ENCODE measurements around the gene HPS4.
"Not testable (repeated sequence)": the region's sequence is repeated elsewhere in the genome, so short reads cannot be mapped to it uniquely, and the experiment has no call there.

The HPS4 gene

GRCh38 chr22:26483439-26484359 lies at the start of gene HPS4, which contains the start of gene SRRD:
HPS4 (minus strand) TSS chr22:26483783; CDS start chr22:26481762, 2,021 bp downstream.
SRRD (plus strand) TSS chr22:26483877; CDS start chr22:26483891, 14 bp downstream.
- POLR2A ChIA-PET: interaction anchor here (0.9 to 2.3 kb wide), 20 partner anchors 8 to 191 kb away, joined by 3 to 14 read pairs (median 4); partner anchors contain the start of gene TFIP11
- CTCF ChIA-PET: interaction anchor here (1.2 kb wide), 1 partner anchor 182 kb away, joined by 4 read pairs; no protein-coding TSS in a partner anchor
- DNase-seq (ENCODE audit: extremely low spot score): peak; percentile 99
- no peak for TF ChIP-seq FOXK2 (IDR thresholded peaks at IDR 0.05)
- TF ChIP-seq ARNT (IDR thresholded peaks at IDR 0.05): peak; percentile 22; the same call in 1 of the 2 replicates
- TF ChIP-seq ELF4 (IDR thresholded peaks at IDR 0.05): peak; percentile 7; the same call in 1 of the 2 replicates
- peak; percentile 31; the same call in 1 of the 2 replicates for TF ChIP-seq FOXM1 (IDR thresholded peaks at IDR 0.05; ENCODE audit: borderline replicate concordance)

DNA sequence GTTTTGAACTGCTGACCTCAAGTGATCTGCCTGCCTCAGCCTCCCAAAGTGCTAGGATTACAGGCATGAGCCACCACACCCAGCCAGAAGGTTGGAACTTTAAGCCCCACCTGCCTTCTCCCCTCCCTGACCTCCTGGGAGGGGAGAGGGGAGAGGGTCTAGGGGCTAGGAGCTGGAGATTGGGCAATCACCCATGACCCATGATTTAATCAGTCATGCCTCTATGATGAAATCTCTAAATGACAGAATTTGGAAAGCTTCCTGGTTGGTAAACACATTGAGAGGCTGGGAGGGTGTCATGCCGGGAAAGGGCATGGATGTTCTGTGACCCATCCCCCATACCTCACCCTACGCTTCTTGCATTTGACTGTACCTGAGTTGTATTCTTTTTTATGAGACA lies 45.8 kb upstream of the HPS4 start:
- no peak for DNase-seq (ENCODE audit: extremely low spot score)
- TF ChIP-seq FOXK2 (IDR thresholded peaks at IDR 0.05): no peak
- ChIA-PET POLR2A (no interaction called here), CTCF (no interaction called here)

DNA sequence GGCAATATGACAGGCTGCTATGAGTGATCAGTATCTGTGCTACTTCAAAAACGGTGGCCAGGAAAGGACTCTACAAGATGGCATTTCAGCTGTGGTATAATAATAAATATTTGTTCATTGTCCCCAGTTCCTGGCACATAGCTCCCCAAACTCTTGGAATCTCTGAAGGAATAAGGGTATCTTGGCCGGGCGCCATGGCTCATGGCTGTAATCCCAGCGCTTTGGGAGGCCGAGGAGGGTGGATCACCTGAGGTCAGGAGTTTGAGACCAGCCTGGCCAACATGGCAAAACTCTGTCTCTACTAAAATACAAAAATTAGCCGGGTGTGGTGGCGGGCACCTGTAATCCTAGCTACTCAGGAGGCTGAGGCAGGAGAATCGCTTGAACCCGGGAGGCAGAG lies 44.9 kb upstream of the HPS4 start:
- CTCF ChIA-PET; DNase-seq (ENCODE audit: extremely low spot score); POLR2A ChIA-PET: not testable (repeated sequence)

DNA sequence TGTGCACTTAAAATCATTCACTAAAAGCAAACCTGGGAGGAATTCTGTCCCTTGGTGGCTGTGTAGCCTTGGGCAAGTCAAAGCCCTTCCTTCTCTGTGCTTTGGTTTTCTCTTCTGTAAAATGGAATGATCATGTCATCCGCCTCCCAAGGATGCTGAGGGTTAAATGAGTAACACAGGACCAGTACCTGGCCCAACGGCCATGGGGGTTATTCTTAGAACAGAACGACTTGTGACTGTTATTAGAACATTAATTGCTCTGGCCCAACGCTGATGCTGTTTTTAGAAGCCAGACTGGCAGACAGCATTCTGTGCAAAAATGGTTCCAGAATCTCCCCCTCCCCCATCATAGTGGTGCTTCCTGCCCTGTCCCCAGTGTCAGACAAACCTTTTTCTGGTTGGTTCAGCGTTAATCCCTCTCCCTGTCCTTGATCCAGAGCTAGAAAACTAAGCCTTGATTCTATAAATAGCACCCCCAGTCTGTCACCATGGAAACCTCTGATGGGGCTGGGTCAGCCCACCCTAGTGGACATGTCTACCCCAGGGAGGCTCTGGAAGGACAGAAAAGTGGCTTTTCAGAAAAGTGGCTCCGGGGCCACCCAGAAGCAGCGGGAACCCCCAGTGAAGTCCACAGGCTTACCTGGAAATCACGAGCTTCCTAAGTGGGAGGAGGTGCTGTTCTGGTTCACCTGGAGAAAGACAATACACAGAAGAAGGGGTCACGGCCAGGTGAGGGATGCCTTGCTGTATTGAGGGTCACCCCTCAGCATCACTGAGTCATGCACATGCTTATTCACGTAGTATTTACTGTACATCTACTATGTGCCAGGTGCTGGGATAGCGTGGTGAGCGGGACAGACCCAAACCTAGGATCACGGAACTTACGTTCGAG lies 44.2 kb upstream of the HPS4 start:
- ChIA-PET CTCF (no interaction called here), POLR2A (no interaction called here)
- DNase-seq (ENCODE audit: extremely low spot score): no peak
- TF ChIP-seq PKNOX1 (IDR thresholded peaks at IDR 0.05) (no peak), ARNT (IDR thresholded peaks at IDR 0.05) (no peak), BHLHE40 (IDR thresholded peaks at IDR 0.05; ENCODE audit: borderline replicate concordance) (no peak), CTBP1 (IDR thresholded peaks at IDR 0.05; ENCODE audit: borderline replicate concordance) (no peak), ELF4 (IDR thresholded peaks at IDR 0.05) (no peak), L3MBTL2 (conservative IDR thresholded peaks at IDR 0.05) (no peak), FOXM1 (IDR thresholded peaks at IDR 0.05; ENCODE audit: borderline replicate concordance) (no peak), SP1 (IDR thresholded peaks at IDR 0.05) (no peak), NFRKB (IDR thresholded peaks at IDR 0.05) (no peak), FOXA1 (IDR thresholded peaks at IDR 0.05) (no peak), HDGF (IDR thresholded peaks at IDR 0.05; ENCODE audit: borderline replicate concordance) (no peak), TARDBP (IDR thresholded peaks at IDR 0.05) (no peak), LEF1 (IDR thresholded peaks at IDR 0.05; ENCODE audit: borderline replicate concordance) (no peak), SUZ12 (IDR thresholded peaks at IDR 0.05) (no peak), ZNF384 (IDR thresholded peaks at IDR 0.05) (no peak), FOXK2 (IDR thresholded peaks at IDR 0.05) (no peak)

- CTCF ChIA-PET: no interaction called here
- DNase-seq (ENCODE audit: extremely low spot score): no peak
- POLR2A ChIA-PET: no interaction called here
- TF ChIP-seq FOXK2 (IDR thresholded peaks at IDR 0.05): no peak
- TF ChIP-seq LEF1 (IDR thresholded peaks at IDR 0.05; ENCODE audit: borderline replicate concordance): no peak
- TF ChIP-seq ZNF384 (IDR thresholded peaks at IDR 0.05): no peak
- no peak for TF ChIP-seq HDGF (IDR thresholded peaks at IDR 0.05; ENCODE audit: borderline replicate concordance)
- no peak for TF ChIP-seq TARDBP (IDR thresholded peaks at IDR 0.05)
- TF ChIP-seq CTBP1 (IDR thresholded peaks at IDR 0.05; ENCODE audit: borderline replicate concordance): no peak
- TF ChIP-seq SP1 (IDR thresholded peaks at IDR 0.05): no peak
- no peak for TF ChIP-seq SUZ12 (IDR thresholded peaks at IDR 0.05)
- no peak for TF ChIP-seq ARNT (IDR thresholded peaks at IDR 0.05)
- no peak for TF ChIP-seq ELF4 (IDR thresholded peaks at IDR 0.05)
- no peak for TF ChIP-seq NFRKB (IDR thresholded peaks at IDR 0.05)
- no peak for TF ChIP-seq FOXM1 (IDR thresholded peaks at IDR 0.05; ENCODE audit: borderline replicate concordance)
Measured at GRCh38 chr22:26527167-26527566, 43.6 kb upstream of the HPS4 start.

DNA sequence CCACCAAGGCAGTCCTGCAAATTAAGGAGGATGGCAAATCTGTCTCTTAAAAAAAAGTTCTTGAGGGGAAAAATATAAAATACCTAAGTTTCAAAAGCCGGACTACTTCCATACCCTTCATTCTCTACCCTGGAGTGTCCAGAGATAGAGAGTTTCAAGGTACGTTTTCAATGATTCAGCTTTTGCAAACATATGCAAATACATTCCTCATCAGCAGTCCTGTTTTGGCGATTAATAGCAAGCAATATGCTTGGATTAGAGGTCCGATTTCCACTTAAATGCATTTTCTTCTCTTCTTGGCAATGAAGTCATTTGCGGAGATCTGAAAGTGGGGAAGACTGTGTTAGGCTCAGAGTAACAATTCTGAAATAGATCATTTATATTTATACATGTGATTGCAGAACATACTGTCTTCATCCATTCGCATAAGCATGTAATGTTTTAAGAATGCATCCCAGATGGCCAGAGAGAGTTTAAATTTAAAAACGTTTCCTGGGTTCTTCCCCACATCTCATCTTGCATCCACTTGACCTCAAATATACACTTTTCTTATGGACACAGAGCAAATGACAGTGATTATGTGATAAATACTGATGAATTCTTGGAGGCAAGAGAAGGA lies 42.5 kb upstream of the HPS4 start:
- TF ChIP-seq SUZ12 (IDR thresholded peaks at IDR 0.05): no peak
- no peak for TF ChIP-seq PKNOX1 (IDR thresholded peaks at IDR 0.05)
- no peak for TF ChIP-seq ARNT (IDR thresholded peaks at IDR 0.05)
- TF ChIP-seq LEF1 (IDR thresholded peaks at IDR 0.05; ENCODE audit: borderline replicate concordance): no peak
- no peak for TF ChIP-seq FOXM1 (IDR thresholded peaks at IDR 0.05; ENCODE audit: borderline replicate concordance)
- no peak for TF ChIP-seq ZNF384 (IDR thresholded peaks at IDR 0.05)
- no peak for TF ChIP-seq TARDBP (IDR thresholded peaks at IDR 0.05)
- no peak for TF ChIP-seq FOXK2 (IDR thresholded peaks at IDR 0.05)
- TF ChIP-seq BHLHE40 (IDR thresholded peaks at IDR 0.05; ENCODE audit: borderline replicate concordance): no peak
- TF ChIP-seq L3MBTL2 (conservative IDR thresholded peaks at IDR 0.05): no peak
- TF ChIP-seq FOXA1 (IDR thresholded peaks at IDR 0.05): no peak
- TF ChIP-seq NFRKB (IDR thresholded peaks at IDR 0.05): no peak
- TF ChIP-seq ELF4 (IDR thresholded peaks at IDR 0.05): no peak
- CTCF ChIA-PET: no interaction called here
- POLR2A ChIA-PET: no interaction called here
- no peak for DNase-seq (ENCODE audit: extremely low spot score)

Measured in HEK293T (cell line).